Retina (tissue), 1 donor: Measurements from ENCODE around the gene CFAP53.
A peak's percentile ranks its signal among the peaks of the same experiment; 100 is the strongest.

Experiments used
- DNase-seq: peaks from one replicate; pipeline ENCODE4 v3.0.0-alpha.2; 2016

The CFAP53 gene

GRCh38 chr18:50287441-50288347, 21.4 kb upstream of the CFAP53 start, which contains the start of gene CXXC1:
TSS of gene CXXC1 (minus strand) at chr18:50287692. CDS start at chr18:50287589, 103 bp downstream.
- DNase-seq = peak; percentile 97

GRCh38 chr18:50287028-50287440, 20.7 kb upstream of the CFAP53 start:
- DNase-seq = no peak

- no peak for DNase-seq
Observed at GRCh38 chr18:50286391-50287027, 20.2 kb upstream of the CFAP53 start.

- no peak for DNase-seq
Observed at GRCh38 chr18:50285631-50286321, 19.5 kb upstream of the CFAP53 start.

GRCh38 chr18:50285071-50285470, 18.8 kb upstream of the CFAP53 start:
- DNase-seq = no peak

- DNase-seq = no peak
Observed at GRCh38 chr18:50284255-50284885, 18.1 kb upstream of the CFAP53 start.

- no peak for DNase-seq
Observed at GRCh38 chr18:50283469-50284209, 17.3 kb upstream of the CFAP53 start.

GRCh38 chr18:50282521-50283335, 16.4 kb upstream of the CFAP53 start:
- no peak for DNase-seq

GRCh38 chr18:50281972-50282520, 15.8 kb upstream of the CFAP53 start:
- no peak for DNase-seq

GRCh38 chr18:50281295-50281971, 15.1 kb upstream of the CFAP53 start, which contains the start of gene MBD1:
TSS of gene MBD1 (minus strand) at chr18:50281523. CDS start at chr18:50279992, 1,531 bp downstream.
- DNase-seq = peak; percentile 99

- no peak for DNase-seq
Observed at GRCh38 chr18:50280707-50281294, 14.5 kb upstream of the CFAP53 start.

- DNase-seq = no peak
Observed at GRCh38 chr18:50279752-50280151, 13.5 kb upstream of the CFAP53 start.

- DNase-seq = no peak
Observed at GRCh38 chr18:50277942-50278341, 11.6 kb upstream of the CFAP53 start.

- no peak for DNase-seq
Observed at GRCh38 chr18:50276452-50276851, 10.2 kb upstream of the CFAP53 start.

GRCh38 chr18:50275503-50276036, 9.3 kb upstream of the CFAP53 start:
- no peak for DNase-seq

- no peak for DNase-seq
Observed at GRCh38 chr18:50274941-50275340, 8.6 kb upstream of the CFAP53 start.

- no peak for DNase-seq
Observed at GRCh38 chr18:50274044-50274442, 7.7 kb upstream of the CFAP53 start.

- DNase-seq = no peak
Observed at GRCh38 chr18:50273203-50274043, 7.1 kb upstream of the CFAP53 start.

GRCh38 chr18:50272568-50272967, 6.3 kb upstream of the CFAP53 start:
- no peak for DNase-seq
